ENCODE results near the gene PCDH9.

PCDH9 gene

GRCh38 chr13:66673401-66673800 is 556.7 kb downstream of the PCDH9 start:
- no peak for DNase-seq (ENCODE audit: low read depth)
- TF ChIP-seq CTCF (IDR thresholded peaks at IDR 0.05; ENCODE audit: insufficient read depth, low read depth, low read length, missing control alignments) = no peak

GRCh38 chr13:66665991-66666390 is 564.1 kb downstream of the PCDH9 start:
- no peak for TF ChIP-seq CTCF (IDR thresholded peaks at IDR 0.05; ENCODE audit: insufficient read depth, low read depth, low read length, missing control alignments)
- H3K4me3 ChIP-seq (ENCODE audit: low read length) = no peak overlapping the region
- DNase-seq (ENCODE audit: low read depth) = peak; percentile 74

More at GRCh38 chr13:66673401-66673800, 556.7 kb downstream of the PCDH9 start:
- no peak overlapping the region for H3K4me3 ChIP-seq (ENCODE audit: low read length)

GRCh38 chr13:66663711-66664110 is 566.4 kb downstream of the PCDH9 start:
- no peak for DNase-seq (ENCODE audit: low read depth)
- TF ChIP-seq CTCF (IDR thresholded peaks at IDR 0.05; ENCODE audit: insufficient read depth, low read depth, low read length, missing control alignments) = no peak

GRCh38 chr13:66663206-66663605 is 566.9 kb downstream of the PCDH9 start:
- DNase-seq (ENCODE audit: low read depth) = no peak
- H3K4me3 ChIP-seq (ENCODE audit: low read length) = no peak overlapping the region
- no peak for TF ChIP-seq CTCF (IDR thresholded peaks at IDR 0.05; ENCODE audit: insufficient read depth, low read depth, low read length, missing control alignments)

More at GRCh38 chr13:66663711-66664110, 566.4 kb downstream of the PCDH9 start:
- no peak overlapping the region for H3K4me3 ChIP-seq (ENCODE audit: low read length)

- no peak overlapping the region for H3K4me3 ChIP-seq (ENCODE audit: low read length)
- DNase-seq (ENCODE audit: low read depth) = no peak
- no peak for TF ChIP-seq CTCF (IDR thresholded peaks at IDR 0.05; ENCODE audit: insufficient read depth, low read depth, low read length, missing control alignments)
Measured at GRCh38 chr13:66661336-66661735, 568.8 kb downstream of the PCDH9 start.

GRCh38 chr13:66660468-66660813 is 569.7 kb downstream of the PCDH9 start:
- TF ChIP-seq CTCF (IDR thresholded peaks at IDR 0.05; ENCODE audit: insufficient read depth, low read depth, low read length, missing control alignments) = no peak
- no peak for DNase-seq (ENCODE audit: low read depth)
- no peak overlapping the region for H3K4me3 ChIP-seq (ENCODE audit: low read length)

GRCh38 chr13:66659701-66660467 is 570.3 kb downstream of the PCDH9 start:
- H3K4me3 ChIP-seq (ENCODE audit: low read length) = no peak overlapping the region
- no peak for TF ChIP-seq CTCF (IDR thresholded peaks at IDR 0.05; ENCODE audit: insufficient read depth, low read depth, low read length, missing control alignments)
- DNase-seq (ENCODE audit: low read depth) = peak; percentile 72

Measured in epithelial cell of esophagus (primary cell).